Measurements from ENCODE around the gene RAB7A. TPM values are rescaled to one million over a fixed set of nuclear protein-coding genes. Genes with fewer than 3 reads are reported as not detected.

The RAB7A gene
- total RNA-seq, 4 donors from 2014 or later = 45.0 to 121 (median 101) TPM

- no peak overlapping the region for H3K27ac ChIP-seq
- DNase-seq = no peak
- peaks cover 14 to 40% (median 20%) of the 10 kb centered on the region in 4 donors for H3K4me1 ChIP-seq
- H3K9me3 ChIP-seq = no peaks in the 10 kb centered on the region
- TF ChIP-seq POLR2A (IDR thresholded peaks at IDR 0.05) (no peak), POLR2AphosphoS5 (IDR thresholded peaks at IDR 0.05) (no peak), CTCF (IDR thresholded peaks at IDR 0.05) (no peak), EP300 (IDR thresholded peaks at IDR 0.05; ENCODE audit: low read depth) (no peak)
- 94% methylated on average over 8 of the region's 9 CpGs; no CpG with 5 or more reads in 1 of the 2 donors for WGBS, 2 donors (ENCODE audit: low coverage in 1 of 2)
- in situ Hi-C loops (cut with MboI; ENCODE audit: low pct_ligation_motif_present in 1 of 4, low pct_unique_long_range_greater_than_20kb in 1 of 4, low sequenced_read_pairs in 3 of 4) = no loop called here
- H3K36me3 ChIP-seq = peaks cover 0 to 24% (median 11%) of the 10 kb centered on the region in 4 donors
- H3K4me3 ChIP-seq = no peak overlapping the region
- no peaks in the 10 kb centered on the region for H3K27me3 ChIP-seq
- intact Hi-C loops (cut with DNase I; ENCODE audit: low total_unique reads) = no loop called here
Observed at GRCh38 chr3:128807186-128807830, 81.3 kb downstream of the RAB7A start.

- Histone ChIP-seq H3K9me3 (no peaks in the 10 kb centered on the region), H3K27ac (peak overlapping the region in 2 of 4 donors; percentile 31 to 61), H3K27me3 (no peaks in the 10 kb centered on the region), H3K36me3 (peaks cover 0 to 38% (median 18%) of the 10 kb centered on the region in 4 donors), H3K4me3 (no peak overlapping the region), H3K4me1 (peaks cover 8 to 27% (median 20%) of the 10 kb centered on the region in 4 donors)
- WGBS, 2 donors (ENCODE audit: low coverage in 1 of 2) = 76 to 81% methylated on average over 3 of the region's 3 CpGs
- TF ChIP-seq CTCF (IDR thresholded peaks at IDR 0.05) (no peak), POLR2A (IDR thresholded peaks at IDR 0.05) (no peak), POLR2AphosphoS5 (IDR thresholded peaks at IDR 0.05) (no peak), EP300 (IDR thresholded peaks at IDR 0.05; ENCODE audit: low read depth) (no peak)
- in situ Hi-C loops (cut with MboI; ENCODE audit: low pct_ligation_motif_present in 1 of 4, low pct_unique_long_range_greater_than_20kb in 1 of 4, low sequenced_read_pairs in 3 of 4) = no loop called here
- DNase-seq = no peak
- intact Hi-C loops (cut with DNase I; ENCODE audit: low total_unique reads) = no loop called here
Observed at GRCh38 chr3:128808672-128809071, 82.7 kb downstream of the RAB7A start.

GRCh38 chr3:128813097-128813496, 87.1 kb downstream of the RAB7A start:
- H3K36me3 ChIP-seq = peaks cover 0 to 34% (median 13%) of the 10 kb centered on the region in 4 donors

GRCh38 chr3:128814060-128814459, 88.1 kb downstream of the RAB7A start:
- H3K27me3 ChIP-seq = no peaks in the 10 kb centered on the region
- no peak for DNase-seq

More at GRCh38 chr3:128813097-128813496, 87.1 kb downstream of the RAB7A start:
- Histone ChIP-seq H3K4me1 (peaks cover 0 to 2% (median 0%) of the 10 kb centered on the region in 4 donors), H3K4me3 (no peak overlapping the region), H3K9me3 (no peaks in the 10 kb centered on the region), H3K27me3 (no peaks in the 10 kb centered on the region), H3K27ac (no peak overlapping the region)
- 89 to 93% methylated on average over 3 to 8 of the region's 8 CpGs for WGBS, 2 donors (ENCODE audit: low coverage in 1 of 2)
- DNase-seq = no peak
- intact Hi-C loops (cut with DNase I; ENCODE audit: low total_unique reads) = no loop called here
- TF ChIP-seq POLR2AphosphoS5 (IDR thresholded peaks at IDR 0.05) (no peak), EP300 (IDR thresholded peaks at IDR 0.05; ENCODE audit: low read depth) (no peak), POLR2A (IDR thresholded peaks at IDR 0.05) (no peak), CTCF (IDR thresholded peaks at IDR 0.05) (no peak)
- in situ Hi-C loops (cut with MboI; ENCODE audit: low pct_ligation_motif_present in 1 of 4, low pct_unique_long_range_greater_than_20kb in 1 of 4, low sequenced_read_pairs in 3 of 4) = no loop called here

More at GRCh38 chr3:128814060-128814459, 88.1 kb downstream of the RAB7A start:
- Histone ChIP-seq H3K36me3 (peaks cover 0 to 34% (median 14%) of the 10 kb centered on the region in 4 donors), H3K27ac (no peak overlapping the region), H3K4me3 (no peak overlapping the region), H3K4me1 (peaks cover 0 to 2% (median 0%) of the 10 kb centered on the region in 4 donors), H3K9me3 (no peaks in the 10 kb centered on the region)
- intact Hi-C loops (cut with DNase I; ENCODE audit: low total_unique reads) = no loop called here
- TF ChIP-seq EP300 (IDR thresholded peaks at IDR 0.05; ENCODE audit: low read depth) = no peak
- TF ChIP-seq CTCF (IDR thresholded peaks at IDR 0.05) = no peak
- TF ChIP-seq POLR2A (IDR thresholded peaks at IDR 0.05) = no peak
- TF ChIP-seq POLR2AphosphoS5 (IDR thresholded peaks at IDR 0.05) = no peak
- in situ Hi-C loops (cut with MboI; ENCODE audit: low pct_ligation_motif_present in 1 of 4, low pct_unique_long_range_greater_than_20kb in 1 of 4, low sequenced_read_pairs in 3 of 4) = no loop called here
- WGBS, 2 donors (ENCODE audit: low coverage in 1 of 2) = 93% methylated on average over 5 of the region's 5 CpGs
